ENCODE measurements around the gene C9orf153. TPM values are rescaled to one million over a fixed set of nuclear protein-coding genes. Genes with fewer than 3 reads are reported as not detected.

C9orf153 gene
- polyA plus RNA-seq, 1 of the 3 experiments (the other 2 are of a cell fraction), result 0.03 TPM

DNA sequence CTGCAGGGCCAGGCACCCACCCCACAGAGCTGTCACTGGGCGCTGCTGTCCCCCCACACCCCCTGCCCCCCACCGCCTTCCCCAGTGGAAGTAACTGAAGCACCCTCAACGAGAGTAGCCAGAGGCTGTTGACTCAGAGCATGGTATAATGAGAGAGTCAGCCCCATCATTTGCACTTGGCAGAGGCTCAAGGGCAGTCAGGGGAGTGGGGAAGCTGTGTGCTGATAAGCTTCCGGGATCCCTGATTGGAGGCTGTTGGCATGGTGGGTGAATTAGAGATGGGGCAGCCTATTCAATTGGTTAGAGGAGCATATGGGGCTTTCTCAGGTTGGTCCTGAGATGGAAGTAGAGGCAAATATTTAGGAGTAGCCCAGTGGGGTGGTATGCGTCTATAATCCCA is 83.0 kb downstream of the C9orf153 start:
- Histone ChIP-seq H2AFZ (ENCODE audit: low read depth) (no peak overlapping the region), H3K27ac (ENCODE audit: low read depth in 2 of 2, low read length in 1 of 2) (no peak overlapping the region), H3K9me3 (no peaks in the 10 kb centered on the region), H3F3A (replicated peaks; ENCODE audit: insufficient read depth) (no peaks in the 10 kb centered on the region), H3K4me3 (ENCODE audit: low read depth in 2 of 2, low read length in 1 of 2) (no peak overlapping the region), H3K4me1 (ENCODE audit: control insufficient read depth in 1 of 2, insufficient read depth in 2 of 2, low read depth in 1 of 2, low read length in 1 of 2) (peaks cover 0 to 9% of the 10 kb centered on the region in 2 experiments; a peak in 1 of 4 replicates), H3K9ac (no peak overlapping the region), H3K4me2 (no peak overlapping the region), H3K79me2 (ENCODE audit: insufficient read depth) (no peaks in the 10 kb centered on the region), H3K9me2 (no peaks in the 10 kb centered on the region), H4K20me1 (ENCODE audit: insufficient read depth) (no peaks in the 10 kb centered on the region), H3K36me3 (replicated peaks in 1 of 2; ENCODE audit: control insufficient read depth in 1 of 2, insufficient read depth in 2 of 2, low read length in 1 of 2) (no peaks in the 10 kb centered on the region), H3K27me3 (ENCODE audit: insufficient read depth) (no peaks in the 10 kb centered on the region)
- ChIA-PET CTCF (interaction anchor here (1.2 kb wide), 1 partner anchor 26 kb away, joined by 5 read pairs; no protein-coding TSS in a partner anchor), POLR2A (no interaction called here)
- peak; percentile 80 for DNase-seq
- WGBS (ENCODE audit: low lambda C conversion rate), result 57% methylated on average over 2 of the region's 5 CpGs
- TF ChIP-seq TCF12 (IDR thresholded peaks at IDR 0.05), result no peak
- TF ChIP-seq GATA2 (CRISPR knock-in tag; IDR thresholded peaks at IDR 0.05), result peak; percentile 60

DNA sequence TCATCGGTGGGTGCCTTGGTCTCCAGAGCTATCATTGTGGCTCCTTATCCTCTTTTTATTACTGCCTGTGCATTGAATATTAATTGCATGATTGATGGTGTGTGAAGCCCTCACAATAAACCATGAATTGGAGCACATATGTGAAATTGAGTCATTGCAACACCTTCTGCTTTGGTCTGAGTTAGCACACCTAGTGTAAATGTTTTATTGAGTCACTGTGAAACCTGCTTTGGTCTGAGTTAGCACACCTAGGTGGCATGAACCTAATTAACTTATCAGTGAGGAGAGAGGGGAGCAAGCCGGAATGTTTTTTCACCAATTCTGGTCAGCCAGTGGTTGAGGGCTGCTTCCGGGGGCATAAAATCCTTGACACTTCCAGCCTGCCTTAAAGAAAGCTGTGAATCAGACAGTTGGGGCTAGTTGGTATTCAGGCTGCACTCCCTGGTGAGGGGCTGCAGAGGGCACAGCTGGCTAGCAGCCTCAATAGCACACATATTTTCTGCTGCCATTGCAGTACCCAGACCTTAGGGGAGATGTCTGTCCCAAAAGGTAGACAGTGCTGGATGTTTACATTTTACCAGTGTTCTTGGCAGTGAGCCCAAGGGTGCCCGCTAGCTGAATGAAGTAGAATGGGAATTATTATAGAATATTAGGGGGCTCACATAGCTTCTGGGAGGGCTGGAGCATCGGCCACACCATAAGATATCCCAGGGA is 83.6 kb downstream of the C9orf153 start:
- H3K27me3 ChIP-seq (ENCODE audit: insufficient read depth), result no peaks in the 10 kb centered on the region
- peaks cover 0 to 9% of the 10 kb centered on the region in 2 experiments; a peak in 1 of 4 replicates for H3K4me1 ChIP-seq (ENCODE audit: control insufficient read depth in 1 of 2, insufficient read depth in 2 of 2, low read depth in 1 of 2, low read length in 1 of 2)
- DNase-seq, result peak; percentile 58
- no peaks in the 10 kb centered on the region for H3K36me3 ChIP-seq (replicated peaks in 1 of 2; ENCODE audit: control insufficient read depth in 1 of 2, insufficient read depth in 2 of 2, low read length in 1 of 2)
- no peak overlapping the region for H2AFZ ChIP-seq (ENCODE audit: low read depth)
- CTCF ChIA-PET, result interaction anchor here (1.2 kb wide), 1 partner anchor 26 kb away, joined by 5 read pairs; no protein-coding TSS in a partner anchor
- no peak overlapping the region for H3K27ac ChIP-seq (ENCODE audit: low read depth in 2 of 2, low read length in 1 of 2)
- no peak overlapping the region for H3K4me3 ChIP-seq (ENCODE audit: low read depth in 2 of 2, low read length in 1 of 2)
- H3K4me2 ChIP-seq, result no peak overlapping the region
- H3K9me2 ChIP-seq, result no peaks in the 10 kb centered on the region
- no peaks in the 10 kb centered on the region for H3K9me3 ChIP-seq
- H4K20me1 ChIP-seq (ENCODE audit: insufficient read depth), result no peaks in the 10 kb centered on the region
- 58% methylated on average over 5 of the region's 5 CpGs for WGBS (ENCODE audit: low lambda C conversion rate)
- no peak overlapping the region for H3K9ac ChIP-seq
- no peaks in the 10 kb centered on the region for H3K79me2 ChIP-seq (ENCODE audit: insufficient read depth)
- POLR2A ChIA-PET, result no interaction called here
- TF ChIP-seq YY1 (IDR thresholded peaks at IDR 0.05; ENCODE audit: low read depth) (no peak), RFX5 (IDR thresholded peaks at IDR 0.05; ENCODE audit: low read length) (no peak), TEAD4 (IDR thresholded peaks at IDR 0.05; ENCODE audit: borderline replicate concordance, insufficient read depth) (no peak), MEF2A (IDR thresholded peaks at IDR 0.05; ENCODE audit: borderline replicate concordance, low read depth) (no peak), JUND (IDR thresholded peaks at IDR 0.05) (no peak), TCF12 (IDR thresholded peaks at IDR 0.05) (no peak), TAF1 (IDR thresholded peaks at IDR 0.05; ENCODE audit: borderline replicate concordance, low read depth, low read length) (no peak)
- TF ChIP-seq, protein P1, sequence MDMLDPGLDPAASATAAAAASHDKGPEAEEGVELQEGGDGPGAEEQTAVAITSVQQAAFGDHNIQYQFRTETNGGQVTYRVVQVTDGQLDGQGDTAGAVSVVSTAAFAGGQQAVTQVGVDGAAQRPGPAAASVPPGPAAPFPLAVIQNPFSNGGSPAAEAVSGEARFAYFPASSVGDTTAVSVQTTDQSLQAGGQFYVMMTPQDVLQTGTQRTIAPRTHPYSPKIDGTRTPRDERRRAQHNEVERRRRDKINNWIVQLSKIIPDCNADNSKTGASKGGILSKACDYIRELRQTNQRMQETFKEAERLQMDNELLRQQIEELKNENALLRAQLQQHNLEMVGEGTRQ (IDR thresholded peaks at IDR 0.05; ENCODE audit: borderline replicate concordance, low read depth, low read length), result no peak
- no peaks in the 10 kb centered on the region for H3F3A ChIP-seq (replicated peaks; ENCODE audit: insufficient read depth)

DNA sequence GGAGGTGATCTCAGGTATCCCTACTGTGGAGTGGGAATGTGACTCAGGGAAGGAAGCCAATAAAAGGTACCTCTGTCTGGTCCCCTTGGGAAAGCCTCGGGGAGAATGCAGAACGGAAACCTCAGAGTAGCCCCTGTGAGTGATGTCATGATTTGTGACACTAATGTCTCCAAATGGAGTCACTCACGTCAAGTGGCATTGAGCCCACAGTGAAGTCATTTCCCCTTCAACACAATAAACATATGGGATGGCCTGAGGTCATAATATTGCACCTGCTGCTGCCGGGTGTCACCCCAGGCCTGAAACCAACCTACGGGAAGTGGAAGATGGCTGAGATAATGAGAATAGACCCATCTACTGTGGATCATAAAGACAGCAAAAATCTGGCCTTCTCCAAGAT is 84.2 kb downstream of the C9orf153 start:
- no peaks in the 10 kb centered on the region for H3K9me3 ChIP-seq

More for the DNA sequence above, 84.2 kb downstream of the C9orf153 start:
- no peak overlapping the region for H3K27ac ChIP-seq (ENCODE audit: low read depth in 2 of 2, low read length in 1 of 2)
- no peaks in the 10 kb centered on the region for H4K20me1 ChIP-seq (ENCODE audit: insufficient read depth)
- TF ChIP-seq, protein P2, sequence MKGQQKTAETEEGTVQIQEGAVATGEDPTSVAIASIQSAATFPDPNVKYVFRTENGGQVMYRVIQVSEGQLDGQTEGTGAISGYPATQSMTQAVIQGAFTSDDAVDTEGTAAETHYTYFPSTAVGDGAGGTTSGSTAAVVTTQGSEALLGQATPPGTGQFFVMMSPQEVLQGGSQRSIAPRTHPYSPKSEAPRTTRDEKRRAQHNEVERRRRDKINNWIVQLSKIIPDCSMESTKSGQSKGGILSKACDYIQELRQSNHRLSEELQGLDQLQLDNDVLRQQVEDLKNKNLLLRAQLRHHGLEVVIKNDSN (IDR thresholded peaks at IDR 0.05; ENCODE audit: borderline replicate concordance, low read depth), result no peak
- no peak for TF ChIP-seq CHD2 (IDR thresholded peaks at IDR 0.05; ENCODE audit: low read length, partially characterized antibody)
- TF ChIP-seq EZH2phosphoT487 (IDR thresholded peaks at IDR 0.05; ENCODE audit: borderline replicate concordance, low read depth), result no peak
- WGBS (ENCODE audit: low lambda C conversion rate), result 55% methylated on average over 5 of the region's 5 CpGs
- no peak for DNase-seq
- POLR2A ChIA-PET, result no interaction called here
- H3K4me3 ChIP-seq (ENCODE audit: low read depth in 2 of 2, low read length in 1 of 2), result no peak overlapping the region
- H3K9me2 ChIP-seq, result no peaks in the 10 kb centered on the region
- H3K9ac ChIP-seq, result no peak overlapping the region
- H3K4me1 ChIP-seq (ENCODE audit: control insufficient read depth in 1 of 2, insufficient read depth in 2 of 2, low read depth in 1 of 2, low read length in 1 of 2), result peaks cover 0 to 9% of the 10 kb centered on the region in 2 experiments; a peak in 1 of 4 replicates
- H3F3A ChIP-seq (replicated peaks; ENCODE audit: insufficient read depth), result no peaks in the 10 kb centered on the region
- no peak overlapping the region for H2AFZ ChIP-seq (ENCODE audit: low read depth)
- CTCF ChIA-PET, result no interaction called here
- no peak overlapping the region for H3K4me2 ChIP-seq
- H3K79me2 ChIP-seq (ENCODE audit: insufficient read depth), result no peaks in the 10 kb centered on the region
- no peaks in the 10 kb centered on the region for H3K27me3 ChIP-seq (ENCODE audit: insufficient read depth)
- H3K36me3 ChIP-seq (replicated peaks in 1 of 2; ENCODE audit: control insufficient read depth in 1 of 2, insufficient read depth in 2 of 2, low read length in 1 of 2), result no peaks in the 10 kb centered on the region
